MCF 10A (cell line): ENCODE data around the gene ZNF497. TPM values are rescaled to one million over a fixed set of nuclear protein-coding genes. Genes with fewer than 3 reads are reported as not detected.
A peak's percentile ranks its signal among the peaks of the same experiment; 100 is the strongest.

ENCODE experiments used
- BruUV-seq: library from RNA; stranded (reverse); fragments of 400-500 nt; replicated peaks from 2 replicates; lab custom pipeline; 2021; lab: Mats Ljungman, UMichigan
- CTCF ChIA-PET: fragments of 300-600 bp; sonication (Branson Sonifier 250); formaldehyde crosslinking; extraction: SDS; loops from one replicate; lab custom pipeline; 2021; ENCODE audit warnings: antibody characterized with exemption, inconsistent platforms; lab: Yijun Ruan, JAX
- POLR2A ChIA-PET: fragments of 300-600, 350-650 bp; sonication (Branson Sonifier 250); formaldehyde crosslinking; extraction: SDS; loops from one replicate; lab custom pipeline; 2020; ENCODE audit warnings: antibody characterized with exemption, inconsistent platforms; lab: Yijun Ruan, JAX
- DNase-seq: peaks from one replicate; pipeline ENCODE4 v3.0.0-alpha.2; 2018; ENCODE audit not compliant: unreplicated experiment
- H3K27ac Mint-ChIP-seq: one replicate; pipeline ENCODE4 v1.8.0; 2022; ENCODE audit warnings: mild to moderate bottlenecking, low read depth, mixed read lengths; ENCODE audit not compliant: unreplicated experiment
- H3K27me3 Mint-ChIP-seq: one replicate; pipeline ENCODE4 v1.8.0; 2022; ENCODE audit warnings: mixed read lengths; ENCODE audit not compliant: insufficient read depth, unreplicated experiment
- H3K36me3 Mint-ChIP-seq: one replicate; pipeline ENCODE4 v1.8.0; 2022; ENCODE audit warnings: mild to moderate bottlenecking, moderate library complexity, mixed read lengths; ENCODE audit not compliant: insufficient read depth, unreplicated experiment
- H3K4me1 Mint-ChIP-seq: one replicate; pipeline ENCODE4 v1.8.0; 2022; ENCODE audit warnings: mixed read lengths; ENCODE audit not compliant: insufficient read depth, unreplicated experiment
- H3K4me3 Mint-ChIP-seq: one replicate; pipeline ENCODE4 v1.8.0; 2022; ENCODE audit warnings: mild to moderate bottlenecking, moderate library complexity, mixed read lengths; ENCODE audit not compliant: unreplicated experiment
- H3K9me3 Mint-ChIP-seq: one replicate; pipeline ENCODE4 v1.8.0; 2022; ENCODE audit warnings: mixed read lengths; ENCODE audit not compliant: unreplicated experiment
- intact Hi-C: fragments of 100-400 bp; cut with micrococcal nuclease; formaldehyde crosslinking; loops from 2 replicates; pipeline ENCODE4 v1.14.1; 2022
- total RNA-seq: library from RNA; stranded (reverse); gene quantifications from 2 replicates; pipeline ENCODE4 v1.2.3, GENCODE V29; 2022
- TF ChIP-seq, protein P1 (sequence below): fragments of 200-600 bp; IDR thresholded peaks from one replicate; pipeline ENCODE4 v1.8.0; 2022; ENCODE audit warnings: antibody characterized with exemption, mild to moderate bottlenecking; ENCODE audit not compliant: unreplicated experiment

Gene ZNF497
- total RNA-seq, 1 experiment from 2014 or later = 3.2 TPM

DNA sequence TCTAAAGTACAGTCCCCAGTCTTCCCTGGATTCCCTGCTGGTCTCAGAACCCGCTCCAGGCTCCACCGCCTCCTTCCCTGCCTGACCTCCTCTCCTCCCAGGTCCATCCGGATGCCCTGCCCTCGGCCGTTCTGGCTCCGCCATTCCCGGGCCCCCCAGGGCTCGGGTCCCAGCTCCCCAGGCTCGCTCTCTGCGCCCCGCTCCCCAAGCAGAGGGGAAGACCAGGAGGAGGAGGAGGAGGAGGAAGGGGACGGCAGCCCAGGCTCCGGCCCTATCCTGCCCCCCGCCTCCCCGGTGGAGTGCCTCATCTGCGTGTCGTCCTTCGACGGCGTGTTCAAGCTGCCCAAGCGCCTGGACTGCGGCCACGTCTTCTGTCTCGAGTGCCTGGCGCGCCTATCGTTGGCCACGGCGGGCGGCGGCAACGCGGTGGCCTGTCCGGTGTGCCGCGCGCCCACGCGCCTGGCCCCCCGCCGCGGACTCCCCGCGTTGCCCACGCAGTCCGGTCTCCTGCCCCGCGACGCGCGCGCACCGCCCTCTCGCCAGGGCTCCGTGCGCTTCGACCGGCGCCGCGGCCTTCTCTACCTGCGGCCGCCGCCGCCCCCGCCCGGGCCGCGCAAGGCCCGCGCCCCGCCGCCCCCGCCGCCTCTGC lies 33.6 kb upstream of the ZNF497 start:
- CTCF ChIA-PET = no interaction called here
- Mint-ChIP-seq H3K27ac (no peak overlapping the region), H3K4me3 (peak overlapping the region; percentile 18), H3K36me3 (peaks cover 54% of the 10 kb centered on the region), H3K4me1 (peaks cover 30% of the 10 kb centered on the region), H3K27me3 (no peaks in the 10 kb centered on the region), H3K9me3 (no peaks in the 10 kb centered on the region)
- BruUV-seq = no TSS peak
- no peak for DNase-seq
- TF ChIP-seq, protein P1, sequence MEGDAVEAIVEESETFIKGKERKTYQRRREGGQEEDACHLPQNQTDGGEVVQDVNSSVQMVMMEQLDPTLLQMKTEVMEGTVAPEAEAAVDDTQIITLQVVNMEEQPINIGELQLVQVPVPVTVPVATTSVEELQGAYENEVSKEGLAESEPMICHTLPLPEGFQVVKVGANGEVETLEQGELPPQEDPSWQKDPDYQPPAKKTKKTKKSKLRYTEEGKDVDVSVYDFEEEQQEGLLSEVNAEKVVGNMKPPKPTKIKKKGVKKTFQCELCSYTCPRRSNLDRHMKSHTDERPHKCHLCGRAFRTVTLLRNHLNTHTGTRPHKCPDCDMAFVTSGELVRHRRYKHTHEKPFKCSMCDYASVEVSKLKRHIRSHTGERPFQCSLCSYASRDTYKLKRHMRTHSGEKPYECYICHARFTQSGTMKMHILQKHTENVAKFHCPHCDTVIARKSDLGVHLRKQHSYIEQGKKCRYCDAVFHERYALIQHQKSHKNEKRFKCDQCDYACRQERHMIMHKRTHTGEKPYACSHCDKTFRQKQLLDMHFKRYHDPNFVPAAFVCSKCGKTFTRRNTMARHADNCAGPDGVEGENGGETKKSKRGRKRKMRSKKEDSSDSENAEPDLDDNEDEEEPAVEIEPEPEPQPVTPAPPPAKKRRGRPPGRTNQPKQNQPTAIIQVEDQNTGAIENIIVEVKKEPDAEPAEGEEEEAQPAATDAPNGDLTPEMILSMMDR = no peak
- intact Hi-C loops = no loop called here
- POLR2A ChIA-PET = interaction anchor here (1.0 kb wide), 1 partner anchor 9 kb away, joined by 5 read pairs; the partner anchor contains the start of gene RPS5

DNA sequence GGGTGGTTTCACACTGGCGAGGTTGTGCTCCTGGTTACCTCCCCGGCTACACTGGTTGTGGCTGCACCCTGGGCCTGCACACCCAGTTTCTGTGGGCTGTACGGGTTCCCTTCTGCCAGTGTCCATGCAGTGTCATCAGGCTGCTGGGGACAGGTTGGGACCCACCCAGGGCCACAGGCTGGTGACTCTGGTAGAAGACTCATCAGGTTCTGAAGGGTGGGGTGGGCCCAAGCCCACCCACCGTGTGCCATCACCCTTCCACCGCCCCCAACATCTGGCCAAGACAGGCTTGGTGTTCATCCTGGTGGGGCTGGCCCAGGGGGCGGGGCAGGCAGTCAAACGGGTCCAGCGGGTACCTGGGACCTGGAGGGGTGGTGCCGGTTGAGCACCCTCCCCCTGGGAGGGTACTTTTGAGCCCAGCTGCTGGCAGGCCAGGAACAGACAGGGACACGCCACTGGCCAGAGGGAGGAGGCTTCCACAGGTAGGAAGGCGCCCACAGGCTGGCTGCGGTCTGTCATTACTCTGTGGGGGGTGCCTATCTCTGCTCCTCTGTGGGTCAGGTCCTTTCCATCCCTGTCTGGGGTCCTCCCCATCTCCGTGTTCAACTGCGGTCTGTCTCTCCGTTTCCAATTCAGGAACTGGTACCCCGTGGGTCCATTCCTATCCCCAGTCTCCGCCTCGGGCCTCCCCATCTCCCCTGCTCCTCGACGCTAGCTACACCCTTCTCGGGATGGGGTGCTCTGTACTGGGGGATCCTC lies 32.8 kb upstream of the ZNF497 start, which contains the start of gene RNF225:
Gene RNF225 (plus strand): TSS at position 437 of the 759 bp plus-strand sequence. CDS start 434 bp downstream, outside the sequence.
- POLR2A ChIA-PET = interaction anchor here (1.0 to 1.6 kb wide), 4 partner anchors 8 to 124 kb away, joined by 3 to 8 read pairs (median 6); partner anchors contain the start of genes RPS5, ZBTB45 and ZNF584
- CTCF ChIA-PET = interaction anchor here (0.6 to 0.9 kb wide), 4 partner anchors 11 to 1125 kb away, joined by 3 to 4 read pairs (median 4); no protein-coding TSS in a partner anchor
- H3K27ac Mint-ChIP-seq = no peak within 1 kb of the TSS
- no peaks in the 10 kb centered on the region for H3K27me3 Mint-ChIP-seq
- H3K4me3 Mint-ChIP-seq = peak within 1 kb of the TSS; percentile 18
- no peaks in the 10 kb centered on the region for H3K9me3 Mint-ChIP-seq
- intact Hi-C loops = no loop called here
- no TSS peak for BruUV-seq
- H3K4me1 Mint-ChIP-seq = peaks cover 23% of the 10 kb centered on the region
- no peak for DNase-seq
- TF ChIP-seq, protein P1 = no peak
- peaks cover 61% of the 10 kb centered on the region for H3K36me3 Mint-ChIP-seq

DNA sequence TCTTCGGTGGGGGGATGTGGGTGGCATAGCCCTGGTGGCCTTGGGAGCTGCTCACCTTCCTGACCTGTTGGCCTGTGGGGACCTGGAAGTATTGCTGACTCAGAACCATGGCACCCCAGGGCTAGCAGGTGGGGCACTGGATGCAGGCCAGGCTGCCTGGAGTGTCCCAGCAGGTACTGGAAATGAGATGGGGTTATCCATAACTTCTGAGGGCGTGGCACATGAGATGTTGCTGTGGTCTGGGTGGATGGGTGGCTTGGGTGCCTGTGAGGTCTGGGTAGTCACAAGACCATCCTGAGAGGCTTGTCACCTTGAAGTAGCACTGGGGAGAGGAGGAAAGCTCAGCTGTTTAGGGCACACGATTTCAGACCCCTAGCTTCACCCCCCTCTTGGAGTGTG lies 32.3 kb upstream of the ZNF497 start:
- TF ChIP-seq, protein P1 = no peak
- H3K27ac Mint-ChIP-seq = no peak overlapping the region
- H3K36me3 Mint-ChIP-seq = peaks cover 67% of the 10 kb centered on the region
- no TSS peak for BruUV-seq
- no peaks in the 10 kb centered on the region for H3K9me3 Mint-ChIP-seq
- H3K27me3 Mint-ChIP-seq = no peaks in the 10 kb centered on the region
- CTCF ChIA-PET = interaction anchor here (0.6 to 0.9 kb wide), 4 partner anchors 12 to 1124 kb away, joined by 3 to 4 read pairs (median 4); no protein-coding TSS in a partner anchor
- peaks cover 20% of the 10 kb centered on the region for H3K4me1 Mint-ChIP-seq
- DNase-seq = peak; percentile 46
- H3K4me3 Mint-ChIP-seq = no peak overlapping the region
- POLR2A ChIA-PET = interaction anchor here (0.7 to 1.6 kb wide), 4 partner anchors 13 to 125 kb away, joined by 3 to 8 read pairs (median 6); partner anchors contain the start of genes ZBTB45, ZNF324B and ZNF584
- intact Hi-C loops = no loop called here

DNA sequence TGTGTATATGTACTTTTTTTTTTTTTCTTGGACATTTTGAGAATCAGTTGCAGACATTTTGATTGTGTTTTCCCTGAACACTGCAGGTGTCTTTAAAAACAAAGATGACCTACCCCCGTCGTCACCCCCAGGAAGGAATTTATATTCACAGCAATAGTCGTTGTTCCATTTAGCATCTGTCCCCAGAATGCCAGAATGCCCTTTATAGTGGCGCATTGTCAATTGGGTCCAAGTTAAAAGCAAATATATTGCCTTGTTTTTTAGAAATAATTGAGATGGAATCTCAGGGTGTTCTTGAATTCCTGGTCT lies 31.1 kb upstream of the ZNF497 start:
- TF ChIP-seq, protein P1 = no peak
- CTCF ChIA-PET = no interaction called here
- no peak for DNase-seq
- POLR2A ChIA-PET = no interaction called here
- Mint-ChIP-seq H3K36me3 (peaks cover 79% of the 10 kb centered on the region), H3K27ac (no peak overlapping the region), H3K27me3 (no peaks in the 10 kb centered on the region), H3K9me3 (no peaks in the 10 kb centered on the region), H3K4me3 (no peak overlapping the region), H3K4me1 (peaks cover 26% of the 10 kb centered on the region)
- no TSS peak for BruUV-seq
- intact Hi-C loops = no loop called here
